HepG2 (cell line): ENCODE data around the gene KDM5A. TPM values are rescaled to one million over a fixed set of nuclear protein-coding genes. Genes with fewer than 3 reads are reported as not detected.

ENCODE experiments used
- RORA ChIP-seq: sonication (generic); formaldehyde crosslinking; IDR thresholded peaks from 2 replicates; pipeline ENCODE4 v1.5.0; 2020; ENCODE audit warnings: mild to moderate bottlenecking, missing genetic modification reagents, moderate library complexity
- TRAFD1 ChIP-seq: sonication (generic); formaldehyde crosslinking; IDR thresholded peaks from 2 replicates; pipeline ENCODE4 v1.5.1; 2020; ENCODE audit warnings: missing genetic modification reagents, mild to moderate bottlenecking, borderline replicate concordance
- ZMYM2 ChIP-seq: sonication (generic); formaldehyde crosslinking; IDR thresholded peaks from 2 replicates; pipeline ENCODE4 v1.8.0; 2022; ENCODE audit warnings: mild to moderate bottlenecking, missing genetic modification reagents
- ZNF646 ChIP-seq: sonication (generic); formaldehyde crosslinking; IDR thresholded peaks from 2 replicates; pipeline ENCODE4 v1.9.0; 2021; ENCODE audit warnings: mild to moderate bottlenecking, missing genetic modification reagents
- ZUFSP ChIP-seq: sonication (generic); formaldehyde crosslinking; IDR thresholded peaks from 2 replicates; pipeline ENCODE4 v1.9.0; 2021; ENCODE audit warnings: missing genetic modification reagents, mild to moderate bottlenecking, borderline replicate concordance
- polyA plus RNA-seq, 8 experiments: library from polyadenylated mRNA; depleted of rRNA in 3 of 8; stranded (reverse) in 7 of 8; unstranded in 1 of 8; fragments of >200 nt; fragmentation: Illumina TruSeq in 4 of 8; extraction: Trizol in 4 of 8; gene quantifications; 2 replicates each; pipeline versions ENCODE4 v1.2.1 to v1.2.3, GENCODE V29; 2011 to 2016; ENCODE audit warnings: low read depth in 4 of 8, missing spikeins in 1 of 8, mixed read lengths in 1 of 8; ENCODE audit not compliant: insufficient read depth in 1 of 8
- total RNA-seq, 5 experiments: library from RNA; depleted of rRNA; stranded (reverse); fragments of >200 nt; fragmentation: Illumina TruSeq; extraction: Trizol; gene quantifications; 2 replicates each; pipeline ENCODE4 v1.2.3, GENCODE V29; 2016; ENCODE audit warnings: low read depth in 1 of 5
- TF ChIP-seq, protein P1 (sequence below): sonication (generic); formaldehyde crosslinking; IDR thresholded peaks from 2 replicates; pipeline ENCODE4 v1.5.0; 2020; ENCODE audit warnings: mild to moderate bottlenecking, missing genetic modification reagents, borderline replicate concordance
- TF ChIP-seq, protein P2 (sequence below): sonication (generic); formaldehyde crosslinking; IDR thresholded peaks from 2 replicates; pipeline ENCODE4 v1.5.0; 2020; ENCODE audit warnings: missing genetic modification reagents

The KDM5A gene
- total and polyA plus RNA-seq, 2 of the 13 experiments (the other 11 are each of a cell fraction or from before 2014, with no cell fraction given): 12.0 to 29.2 TPM

DNA sequence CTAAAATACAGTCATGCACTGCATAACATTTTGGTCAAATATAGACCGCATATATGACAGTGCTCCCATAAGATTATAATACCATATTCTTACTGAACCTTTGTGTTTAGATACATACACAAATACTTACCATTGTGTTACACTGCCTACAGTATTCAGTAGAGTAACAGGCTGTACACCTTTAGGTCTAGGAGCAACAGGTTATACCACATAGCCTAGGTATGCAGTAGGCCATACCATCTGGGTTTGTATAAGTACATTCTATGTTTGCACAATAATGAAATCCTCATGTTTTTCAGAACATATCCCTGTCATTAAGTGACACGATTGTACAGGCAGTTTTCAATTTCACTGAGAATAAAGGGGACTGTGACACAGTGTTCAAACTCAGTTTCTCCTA is 22.3 kb downstream of the KDM5A start (continued):
- TF ChIP-seq, protein P1, sequence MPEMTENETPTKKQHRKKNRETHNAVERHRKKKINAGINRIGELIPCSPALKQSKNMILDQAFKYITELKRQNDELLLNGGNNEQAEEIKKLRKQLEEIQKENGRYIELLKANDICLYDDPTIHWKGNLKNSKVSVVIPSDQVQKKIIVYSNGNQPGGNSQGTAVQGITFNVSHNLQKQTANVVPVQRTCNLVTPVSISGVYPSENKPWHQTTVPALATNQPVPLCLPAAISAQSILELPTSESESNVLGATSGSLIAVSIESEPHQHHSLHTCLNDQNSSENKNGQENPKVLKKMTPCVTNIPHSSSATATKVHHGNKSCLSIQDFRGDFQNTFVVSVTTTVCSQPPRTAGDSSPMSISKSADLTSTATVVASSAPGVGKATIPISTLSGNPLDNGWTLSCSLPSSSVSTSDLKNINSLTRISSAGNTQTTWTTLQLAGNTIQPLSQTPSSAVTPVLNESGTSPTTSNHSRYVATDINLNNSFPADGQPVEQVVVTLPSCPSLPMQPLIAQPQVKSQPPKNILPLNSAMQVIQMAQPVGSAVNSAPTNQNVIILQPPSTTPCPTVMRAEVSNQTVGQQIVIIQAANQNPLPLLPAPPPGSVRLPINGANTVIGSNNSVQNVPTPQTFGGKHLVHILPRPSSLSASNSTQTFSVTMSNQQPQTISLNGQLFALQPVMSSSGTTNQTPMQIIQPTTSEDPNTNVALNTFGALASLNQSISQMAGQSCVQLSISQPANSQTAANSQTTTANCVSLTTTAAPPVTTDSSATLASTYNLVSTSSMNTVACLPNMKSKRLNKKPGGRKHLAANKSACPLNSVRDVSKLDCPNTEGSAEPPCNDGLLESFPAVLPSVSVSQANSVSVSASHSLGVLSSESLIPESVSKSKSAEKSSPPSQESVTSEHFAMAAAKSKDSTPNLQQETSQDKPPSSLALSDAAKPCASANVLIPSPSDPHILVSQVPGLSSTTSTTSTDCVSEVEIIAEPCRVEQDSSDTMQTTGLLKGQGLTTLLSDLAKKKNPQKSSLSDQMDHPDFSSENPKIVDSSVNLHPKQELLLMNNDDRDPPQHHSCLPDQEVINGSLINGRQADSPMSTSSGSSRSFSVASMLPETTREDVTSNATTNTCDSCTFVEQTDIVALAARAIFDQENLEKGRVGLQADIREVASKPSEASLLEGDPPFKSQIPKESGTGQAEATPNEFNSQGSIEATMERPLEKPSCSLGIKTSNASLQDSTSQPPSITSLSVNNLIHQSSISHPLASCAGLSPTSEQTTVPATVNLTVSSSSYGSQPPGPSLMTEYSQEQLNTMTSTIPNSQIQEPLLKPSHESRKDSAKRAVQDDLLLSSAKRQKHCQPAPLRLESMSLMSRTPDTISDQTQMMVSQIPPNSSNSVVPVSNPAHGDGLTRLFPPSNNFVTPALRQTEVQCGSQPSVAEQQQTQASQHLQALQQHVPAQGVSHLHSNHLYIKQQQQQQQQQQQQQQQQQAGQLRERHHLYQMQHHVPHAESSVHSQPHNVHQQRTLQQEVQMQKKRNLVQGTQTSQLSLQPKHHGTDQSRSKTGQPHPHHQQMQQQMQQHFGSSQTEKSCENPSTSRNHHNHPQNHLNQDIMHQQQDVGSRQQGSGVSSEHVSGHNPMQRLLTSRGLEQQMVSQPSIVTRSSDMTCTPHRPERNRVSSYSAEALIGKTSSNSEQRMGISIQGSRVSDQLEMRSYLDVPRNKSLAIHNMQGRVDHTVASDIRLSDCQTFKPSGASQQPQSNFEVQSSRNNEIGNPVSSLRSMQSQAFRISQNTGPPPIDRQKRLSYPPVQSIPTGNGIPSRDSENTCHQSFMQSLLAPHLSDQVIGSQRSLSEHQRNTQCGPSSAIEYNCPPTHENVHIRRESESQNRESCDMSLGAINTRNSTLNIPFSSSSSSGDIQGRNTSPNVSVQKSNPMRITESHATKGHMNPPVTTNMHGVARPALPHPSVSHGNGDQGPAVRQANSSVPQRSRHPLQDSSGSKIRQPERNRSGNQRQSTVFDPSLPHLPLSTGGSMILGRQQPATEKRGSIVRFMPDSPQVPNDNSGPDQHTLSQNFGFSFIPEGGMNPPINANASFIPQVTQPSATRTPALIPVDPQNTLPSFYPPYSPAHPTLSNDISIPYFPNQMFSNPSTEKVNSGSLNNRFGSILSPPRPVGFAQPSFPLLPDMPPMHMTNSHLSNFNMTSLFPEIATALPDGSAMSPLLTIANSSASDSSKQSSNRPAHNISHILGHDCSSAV (CRISPR knock-in tag): no peak
- TF ChIP-seq TRAFD1 (CRISPR knock-in tag): no peak
- no peak for TF ChIP-seq RORA (CRISPR knock-in tag)
- TF ChIP-seq, protein P2, sequence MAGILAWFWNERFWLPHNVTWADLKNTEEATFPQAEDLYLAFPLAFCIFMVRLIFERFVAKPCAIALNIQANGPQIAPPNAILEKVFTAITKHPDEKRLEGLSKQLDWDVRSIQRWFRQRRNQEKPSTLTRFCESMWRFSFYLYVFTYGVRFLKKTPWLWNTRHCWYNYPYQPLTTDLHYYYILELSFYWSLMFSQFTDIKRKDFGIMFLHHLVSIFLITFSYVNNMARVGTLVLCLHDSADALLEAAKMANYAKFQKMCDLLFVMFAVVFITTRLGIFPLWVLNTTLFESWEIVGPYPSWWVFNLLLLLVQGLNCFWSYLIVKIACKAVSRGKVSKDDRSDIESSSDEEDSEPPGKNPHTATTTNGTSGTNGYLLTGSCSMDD (CRISPR knock-in tag): no peak
- TF ChIP-seq ZUFSP: no peak
- TF ChIP-seq ZMYM2 (CRISPR knock-in tag): no peak
- no peak for TF ChIP-seq ZNF646 (CRISPR knock-in tag)
